Activated T-helper 2 cell treated with anti-CD3 and anti-CD28 coated beads, Interferon-gamma antibody, Interleukin-2, Interleukin-4, amounts not matched to agents 10 μg/mL and 5 μg/mL and 100 μg/mL, durations not matched to agents 14 hours and 24 hours and 36 hours (primary cell): ENCODE measurements around the gene ALX4. TPM values are rescaled to one million over a fixed set of nuclear protein-coding genes. Genes with fewer than 3 reads are reported as not detected.

Experiments
- DNase-seq: peaks from one replicate; pipeline ENCODE4 v3.0.0; 2021; ENCODE audit warnings: low spot score
- H3K27ac Mint-ChIP-seq: one replicate; pipeline ENCODE4 v1.8.0; 2021; ENCODE audit warnings: mixed read lengths
- H3K27me3 Mint-ChIP-seq: one replicate; pipeline ENCODE4 v1.8.0; 2021; ENCODE audit warnings: low read depth, mixed read lengths
- H3K36me3 Mint-ChIP-seq: one replicate; pipeline ENCODE4 v1.8.0; 2021; ENCODE audit warnings: low read depth, mixed read lengths
- H3K4me1 Mint-ChIP-seq: one replicate; pipeline ENCODE4 v1.8.0; 2021; ENCODE audit warnings: low read depth, mixed read lengths
- H3K4me3 Mint-ChIP-seq: one replicate; pipeline ENCODE4 v1.8.0; 2021; ENCODE audit warnings: low read depth, mild to moderate bottlenecking, moderate library complexity, mixed read lengths
- H3K9me3 Mint-ChIP-seq: one replicate; pipeline ENCODE4 v1.8.0; 2021; ENCODE audit warnings: mixed read lengths
- intact Hi-C: fragments of 100-400 bp; cut with micrococcal nuclease; formaldehyde crosslinking; loops from one replicate; pipeline ENCODE4 v1.15.1; 2023
- total RNA-seq: library from RNA; stranded (reverse); gene quantifications from 2 replicates; pipeline ENCODE4 v1.2.3, GENCODE V29; 2022

Gene ALX4
- not detected in 2 replicates for total RNA-seq

DNA sequence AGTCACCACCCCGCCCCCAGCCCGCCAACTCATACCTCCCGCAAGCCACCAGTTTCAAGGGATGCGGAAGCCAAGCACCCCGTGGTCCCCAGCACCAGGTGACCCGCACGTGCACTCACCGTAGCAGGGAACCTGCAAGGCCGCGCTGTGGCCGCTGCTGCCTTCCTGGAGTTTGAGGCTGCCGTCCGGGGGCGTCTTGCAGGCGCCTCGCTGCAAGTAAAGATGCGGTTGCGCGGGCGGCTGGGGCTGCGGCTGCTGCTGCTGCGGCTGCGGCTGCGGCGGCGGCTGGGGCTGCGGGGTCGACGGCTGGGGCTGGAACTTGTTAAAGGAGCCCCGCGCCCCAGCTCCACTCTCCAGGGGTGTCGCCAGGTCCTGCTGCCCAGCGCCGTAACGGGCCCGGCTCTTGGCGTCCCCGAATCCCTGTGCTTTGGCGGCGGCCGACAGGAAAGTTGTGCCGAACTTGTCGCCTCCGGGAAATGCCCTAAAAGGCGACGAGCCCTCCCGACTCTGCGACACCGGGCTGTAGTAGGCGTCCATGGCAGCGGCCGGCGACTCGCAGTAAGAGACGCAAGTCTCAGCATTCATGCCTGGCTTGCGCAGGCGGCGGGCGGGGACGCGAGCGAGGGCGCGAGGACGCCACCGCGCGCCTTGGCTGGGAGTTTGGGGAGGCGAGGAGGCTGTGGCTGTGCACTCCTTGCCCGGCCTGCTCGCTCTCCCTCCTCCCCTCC lies at the start of gene ALX4:
Gene ALX4 (minus strand): TSS at position 662 of the 728 bp plus-strand sequence. CDS start 77 bp downstream, at position 585.
- H3K36me3 Mint-ChIP-seq: no peaks in the 10 kb centered on the region
- peaks cover 22% of the 10 kb centered on the region for H3K4me1 Mint-ChIP-seq
- H3K27me3 Mint-ChIP-seq: peaks cover 88% of the 10 kb centered on the region
- intact Hi-C loops: loop anchor here (5.0 to 10.0 kb wide), 3 partner anchors 197 to 732 kb away; partner anchors contain the start of gene EXT2
- DNase-seq: no peak
- H3K27ac Mint-ChIP-seq: peak within 1 kb of the TSS; percentile 63
- H3K9me3 Mint-ChIP-seq: no peaks in the 10 kb centered on the region
- peak within 1 kb of the TSS; percentile 56 for H3K4me3 Mint-ChIP-seq

GRCh38 chr11:44359162-44359561 lies 49.2 kb upstream of the ALX4 start:
- Mint-ChIP-seq H3K27ac (no peak overlapping the region), H3K4me1 (no peaks in the 10 kb centered on the region), H3K36me3 (no peaks in the 10 kb centered on the region), H3K27me3 (peaks cover 11% of the 10 kb centered on the region), H3K4me3 (no peak overlapping the region), H3K9me3 (no peaks in the 10 kb centered on the region)
- no peak for DNase-seq
- intact Hi-C loops: no loop called here

GRCh38 chr11:44358713-44359112 lies 48.8 kb upstream of the ALX4 start:
- intact Hi-C loops: no loop called here
- Mint-ChIP-seq H3K4me1 (no peaks in the 10 kb centered on the region), H3K36me3 (no peaks in the 10 kb centered on the region), H3K27me3 (peaks cover 11% of the 10 kb centered on the region), H3K4me3 (no peak overlapping the region), H3K27ac (no peak overlapping the region), H3K9me3 (no peaks in the 10 kb centered on the region)
- no peak for DNase-seq

DNA sequence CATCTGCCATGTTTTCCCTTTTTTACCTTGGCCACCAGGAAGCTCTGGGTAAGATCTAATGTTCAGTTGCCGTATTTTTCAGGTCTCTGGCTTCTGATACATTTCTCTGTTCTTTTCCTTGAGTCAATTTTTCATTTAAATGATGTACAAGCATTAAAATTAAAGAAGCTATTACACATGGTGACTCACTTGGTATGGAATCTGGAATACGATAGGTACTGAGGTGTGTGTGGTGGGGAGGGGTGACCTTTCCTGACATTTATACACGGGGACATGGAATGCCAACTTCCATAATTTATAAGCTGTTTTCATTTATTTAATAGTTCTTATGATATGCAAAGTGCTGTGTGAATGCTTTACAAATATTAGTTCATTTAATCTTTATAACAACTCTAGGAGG lies 47.8 kb upstream of the ALX4 start:
- H3K4me3 Mint-ChIP-seq: no peak overlapping the region
- no peaks in the 10 kb centered on the region for H3K9me3 Mint-ChIP-seq
- intact Hi-C loops: no loop called here
- no peaks in the 10 kb centered on the region for H3K36me3 Mint-ChIP-seq
- no peak overlapping the region for H3K27ac Mint-ChIP-seq
- H3K4me1 Mint-ChIP-seq: no peaks in the 10 kb centered on the region
- no peak for DNase-seq
- H3K27me3 Mint-ChIP-seq: peaks cover 11% of the 10 kb centered on the region

DNA sequence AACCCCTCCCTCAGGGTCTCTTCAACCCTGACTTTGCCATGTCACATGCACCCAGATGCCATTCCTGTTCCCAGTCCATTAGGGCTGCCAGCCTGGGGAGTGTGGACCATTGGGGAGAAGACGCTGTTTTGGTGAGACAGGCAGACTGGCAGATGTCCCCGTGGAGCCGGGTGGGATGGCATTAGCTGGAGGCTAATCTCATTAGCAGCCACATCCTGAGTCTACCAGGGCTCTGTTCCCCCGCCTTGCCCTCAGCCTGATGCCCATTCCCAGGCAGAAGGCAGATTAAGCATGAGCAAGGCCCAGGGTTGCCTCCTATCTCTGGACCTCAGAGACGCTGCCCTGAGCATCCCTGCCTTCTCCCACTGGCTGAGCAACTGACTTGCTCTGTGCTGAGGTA lies 46.4 kb upstream of the ALX4 start:
- peaks cover 10% of the 10 kb centered on the region for H3K27me3 Mint-ChIP-seq
- intact Hi-C loops: no loop called here
- H3K27ac Mint-ChIP-seq: no peak overlapping the region
- no peaks in the 10 kb centered on the region for H3K9me3 Mint-ChIP-seq
- DNase-seq: no peak
- no peaks in the 10 kb centered on the region for H3K4me1 Mint-ChIP-seq
- no peak overlapping the region for H3K4me3 Mint-ChIP-seq
- H3K36me3 Mint-ChIP-seq: no peaks in the 10 kb centered on the region

DNA sequence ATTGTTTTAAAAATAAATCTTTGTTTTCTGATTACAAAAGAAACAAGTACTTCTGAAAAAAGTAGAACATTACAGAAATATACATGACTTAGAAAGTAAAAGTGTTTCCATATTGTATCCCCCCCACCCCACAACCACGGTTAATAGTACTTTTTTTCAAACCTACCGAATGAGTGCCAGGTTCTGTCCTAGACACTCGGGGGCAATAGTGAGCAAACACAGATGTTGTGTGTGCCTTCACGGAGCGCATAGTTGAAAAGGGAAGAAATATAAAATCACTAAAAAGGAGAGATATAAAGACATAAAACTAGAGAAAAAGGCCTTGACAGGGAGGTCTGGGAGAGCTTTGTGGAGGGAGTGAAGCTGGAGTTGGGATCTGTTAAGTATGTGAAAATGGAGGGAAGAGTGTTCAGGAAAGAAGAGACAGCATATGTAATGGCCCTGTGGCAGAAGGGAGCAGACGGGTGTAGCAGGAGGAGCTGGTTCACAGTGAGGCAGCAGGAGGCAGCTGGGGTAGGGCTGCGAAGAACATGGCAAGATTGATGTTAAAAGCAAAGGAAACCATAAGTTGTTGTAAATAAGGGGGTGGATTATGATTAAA lies 42.1 kb upstream of the ALX4 start:
- intact Hi-C loops: no loop called here
- no peak for DNase-seq
- H3K27me3 Mint-ChIP-seq: peaks cover 1% of the 10 kb centered on the region

DNA sequence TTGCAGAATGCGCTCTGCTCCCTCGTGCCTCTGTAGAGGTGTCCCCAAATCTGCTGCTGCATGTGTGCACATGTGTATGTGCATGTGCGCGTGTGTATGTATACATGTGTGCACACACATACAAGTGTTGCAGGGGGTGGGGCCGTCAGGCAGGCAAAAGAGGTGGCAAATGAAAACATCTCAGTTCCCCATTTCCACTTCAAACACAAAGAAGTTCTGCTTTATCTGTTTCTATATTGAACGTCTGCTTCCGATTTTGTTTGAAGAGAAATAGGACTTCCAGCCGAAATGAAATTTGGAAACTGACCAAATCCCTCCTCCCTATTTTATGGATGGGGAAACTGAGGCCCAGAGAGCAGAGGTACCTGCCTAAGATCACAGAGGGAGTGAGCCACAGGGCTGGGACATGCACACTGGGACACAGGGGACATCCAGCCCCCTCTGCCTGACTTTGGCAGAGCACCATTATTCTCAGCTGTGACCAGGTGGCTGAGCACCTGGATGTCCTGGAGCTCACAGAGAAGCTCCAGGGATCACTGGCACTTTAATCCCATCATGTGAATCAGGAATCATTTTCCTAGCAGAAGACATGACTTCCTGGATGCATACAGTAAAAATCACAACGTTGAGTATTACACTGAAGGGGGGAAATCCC lies 41.2 kb upstream of the ALX4 start:
- no peaks in the 10 kb centered on the region for H3K36me3 Mint-ChIP-seq
- no peak for DNase-seq
- H3K27ac Mint-ChIP-seq: no peak overlapping the region
- H3K4me3 Mint-ChIP-seq: no peak overlapping the region
- intact Hi-C loops: no loop called here
- peaks cover 1% of the 10 kb centered on the region for H3K27me3 Mint-ChIP-seq
- no peaks in the 10 kb centered on the region for H3K9me3 Mint-ChIP-seq
- no peaks in the 10 kb centered on the region for H3K4me1 Mint-ChIP-seq

More for the DNA sequence above, 42.1 kb upstream of the ALX4 start:
- Mint-ChIP-seq H3K36me3 (no peaks in the 10 kb centered on the region), H3K4me1 (no peaks in the 10 kb centered on the region), H3K9me3 (no peaks in the 10 kb centered on the region), H3K27ac (no peak overlapping the region), H3K4me3 (no peak overlapping the region)

- DNase-seq: no peak
- peaks cover 1% of the 10 kb centered on the region for H3K27me3 Mint-ChIP-seq
- no peaks in the 10 kb centered on the region for H3K36me3 Mint-ChIP-seq
- H3K9me3 Mint-ChIP-seq: no peaks in the 10 kb centered on the region
- no peak overlapping the region for H3K4me3 Mint-ChIP-seq
- H3K27ac Mint-ChIP-seq: no peak overlapping the region
- intact Hi-C loops: no loop called here
- no peaks in the 10 kb centered on the region for H3K4me1 Mint-ChIP-seq
Measured at GRCh38 chr11:44349328-44349727, 39.4 kb upstream of the ALX4 start.

DNA sequence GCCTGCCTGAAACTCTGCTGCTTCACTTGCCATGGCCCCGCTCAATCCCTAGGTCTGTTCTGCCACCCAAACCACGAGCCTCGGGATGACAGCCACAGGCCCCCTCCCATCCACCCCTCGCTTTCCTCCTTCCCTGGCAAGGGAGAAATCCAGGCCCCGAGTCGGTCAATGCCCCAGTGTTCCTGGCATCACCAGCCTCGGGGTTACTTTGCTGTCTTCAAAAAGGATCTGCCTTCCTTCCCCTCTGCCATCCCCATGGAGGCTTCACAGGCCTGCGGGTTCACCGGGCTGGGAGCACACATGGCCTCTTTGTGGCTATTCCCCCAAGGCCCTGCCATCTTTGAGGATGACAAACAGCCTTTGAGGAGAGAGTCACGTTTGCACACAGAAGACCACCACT lies 38.8 kb upstream of the ALX4 start:
- H3K4me3 Mint-ChIP-seq: no peak overlapping the region
- H3K4me1 Mint-ChIP-seq: no peaks in the 10 kb centered on the region
- peaks cover 1% of the 10 kb centered on the region for H3K27me3 Mint-ChIP-seq
- intact Hi-C loops: no loop called here
- no peak for DNase-seq
- no peaks in the 10 kb centered on the region for H3K9me3 Mint-ChIP-seq
- no peak overlapping the region for H3K27ac Mint-ChIP-seq
- no peaks in the 10 kb centered on the region for H3K36me3 Mint-ChIP-seq

DNA sequence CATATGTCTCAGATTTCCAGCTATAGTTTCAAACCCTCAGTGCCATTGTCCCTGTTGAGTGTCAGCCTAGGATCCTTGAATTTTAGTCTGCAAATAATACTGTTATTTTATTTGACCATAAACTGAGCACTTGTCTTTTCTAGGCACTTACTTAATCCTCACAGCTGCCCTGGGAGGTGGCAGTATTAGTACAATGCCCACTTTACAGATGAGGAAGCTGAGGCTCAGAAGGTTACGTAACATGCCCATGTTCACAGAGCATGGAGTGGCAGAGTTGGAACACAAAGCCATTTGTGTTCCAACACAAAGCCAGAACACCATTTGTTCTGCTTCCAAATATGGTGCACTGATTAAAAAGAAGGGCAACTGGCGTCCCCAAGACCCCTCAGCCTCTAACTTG lies 38.2 kb upstream of the ALX4 start:
- Mint-ChIP-seq H3K4me1 (no peaks in the 10 kb centered on the region), H3K27me3 (peaks cover 1% of the 10 kb centered on the region), H3K4me3 (no peak overlapping the region), H3K9me3 (no peaks in the 10 kb centered on the region), H3K36me3 (no peaks in the 10 kb centered on the region), H3K27ac (no peak overlapping the region)
- intact Hi-C loops: no loop called here
- no peak for DNase-seq

GRCh38 chr11:44347538-44347937 lies 37.6 kb upstream of the ALX4 start:
- H3K36me3 Mint-ChIP-seq: no peaks in the 10 kb centered on the region
- DNase-seq: no peak
- H3K27me3 Mint-ChIP-seq: peaks cover 1% of the 10 kb centered on the region
- no peak overlapping the region for H3K4me3 Mint-ChIP-seq
- no peak overlapping the region for H3K27ac Mint-ChIP-seq
- H3K9me3 Mint-ChIP-seq: no peaks in the 10 kb centered on the region
- H3K4me1 Mint-ChIP-seq: no peaks in the 10 kb centered on the region
- intact Hi-C loops: no loop called here

DNA sequence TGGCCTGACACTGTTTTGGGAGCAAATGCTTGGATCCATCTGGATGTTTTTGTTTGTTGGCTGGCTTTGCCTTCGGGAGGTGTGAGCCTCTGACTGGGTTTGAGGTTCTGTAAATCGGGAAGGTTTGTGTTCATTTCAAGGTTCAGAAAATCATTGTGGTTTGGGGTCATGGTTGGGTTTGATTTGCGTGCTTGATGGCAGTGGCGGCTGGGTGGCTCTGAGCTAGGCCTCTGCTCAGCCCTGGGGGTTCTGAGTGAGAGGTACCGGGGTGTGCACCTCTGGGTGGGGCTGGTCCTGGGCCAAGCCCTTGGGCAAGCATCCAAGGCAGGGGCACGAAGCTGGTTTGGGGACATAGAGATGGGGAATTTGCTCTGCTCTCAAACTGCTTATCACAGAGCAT lies 37.0 kb upstream of the ALX4 start:
- intact Hi-C loops: no loop called here
- Mint-ChIP-seq H3K27ac (no peak overlapping the region), H3K36me3 (no peaks in the 10 kb centered on the region), H3K4me3 (no peak overlapping the region), H3K27me3 (peaks cover 1% of the 10 kb centered on the region), H3K9me3 (no peaks in the 10 kb centered on the region), H3K4me1 (no peaks in the 10 kb centered on the region)
- DNase-seq: no peak

DNA sequence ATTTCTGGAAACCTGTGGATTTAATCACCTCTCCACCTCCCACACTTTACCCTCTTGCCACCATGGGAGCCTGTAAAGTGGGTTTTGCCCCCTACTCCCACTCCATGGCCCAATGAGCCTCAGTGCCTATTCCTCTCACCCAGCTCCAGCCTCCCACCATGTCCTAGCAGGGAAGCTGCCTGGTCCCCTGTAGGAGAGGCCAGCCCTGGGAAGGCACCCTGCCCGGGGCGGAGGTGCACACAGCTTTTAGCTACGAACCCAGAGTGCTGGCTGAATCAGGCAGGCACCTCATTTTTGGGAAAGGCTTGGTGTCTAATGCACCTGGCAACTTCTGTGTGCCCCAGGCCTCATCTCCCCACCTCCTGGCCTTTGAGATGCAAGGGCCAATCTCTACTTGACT lies 35.8 kb upstream of the ALX4 start:
- Mint-ChIP-seq H3K4me1 (no peaks in the 10 kb centered on the region), H3K36me3 (no peaks in the 10 kb centered on the region), H3K27ac (no peak overlapping the region), H3K9me3 (no peaks in the 10 kb centered on the region), H3K27me3 (peaks cover 1% of the 10 kb centered on the region), H3K4me3 (no peak overlapping the region)
- intact Hi-C loops: no loop called here
- no peak for DNase-seq
